Activated CD4-positive, alpha-beta T cell treated with anti-CD3 and anti-CD28 coated beads, Interleukin-2, amount 10 ng/mL, durations not matched to agents 24 days and 14 days (primary cell): ENCODE data around the gene CD79B. TPM values are rescaled to one million over a fixed set of nuclear protein-coding genes. Genes with fewer than 3 reads are reported as not detected.
A peak's percentile ranks its signal among the peaks of the same experiment; 100 is the strongest.

Source experiments
- DNase-seq: peaks from one replicate; pipeline ENCODE4 v3.0.0; 2022
- H3K27ac Mint-ChIP-seq: one replicate; pipeline ENCODE4 v1.8.0; 2022; ENCODE audit warnings: mild to moderate bottlenecking, mixed read lengths
- H3K27me3 Mint-ChIP-seq: one replicate; pipeline ENCODE4 v1.8.0; 2022; ENCODE audit warnings: mixed read lengths
- H3K36me3 Mint-ChIP-seq: one replicate; pipeline ENCODE4 v1.8.0; 2022; ENCODE audit warnings: low read depth, mild to moderate bottlenecking, mixed read lengths
- H3K4me1 Mint-ChIP-seq: one replicate; pipeline ENCODE4 v1.8.0; 2021; ENCODE audit warnings: mixed read lengths
- H3K4me3 Mint-ChIP-seq: one replicate; pipeline ENCODE4 v1.8.0; 2022; ENCODE audit warnings: mild to moderate bottlenecking, moderate library complexity, mixed read lengths
- H3K9me3 Mint-ChIP-seq: one replicate; pipeline ENCODE4 v1.8.0; 2021; ENCODE audit warnings: mixed read lengths
- intact Hi-C: fragments of 100-400 bp; cut with micrococcal nuclease; formaldehyde crosslinking; loops from one replicate; pipeline ENCODE4 v1.15.1; 2023
- total RNA-seq: library from RNA; stranded (reverse); gene quantifications from 2 replicates; pipeline ENCODE4 v1.2.3, GENCODE V29; 2022

CD79B gene
- total RNA-seq, 1 donor from 2014 or later: 29.2 TPM

- intact Hi-C loops: loop anchor here (1.0 to 2.0 kb wide), 5 partner anchors 14 to 187 kb away; partner anchors contain the start of gene CD79B
- H3K4me1 Mint-ChIP-seq: peaks cover 11% of the 10 kb centered on the region
- peak overlapping the region; percentile 74 for H3K27ac Mint-ChIP-seq
- DNase-seq: peak; percentile 90
- H3K36me3 Mint-ChIP-seq: no peaks in the 10 kb centered on the region
- no peaks in the 10 kb centered on the region for H3K9me3 Mint-ChIP-seq
- peak overlapping the region; percentile 71 for H3K4me3 Mint-ChIP-seq
- peaks cover 4% of the 10 kb centered on the region for H3K27me3 Mint-ChIP-seq
These were observed 14.6 kb upstream of the CD79B start for GRCh38 chr17:63946440-63947363.

GRCh38 chr17:63945784-63946439 lies 13.8 kb upstream of the CD79B start:
- Mint-ChIP-seq H3K9me3 (no peaks in the 10 kb centered on the region), H3K4me1 (peaks cover 11% of the 10 kb centered on the region), H3K36me3 (no peaks in the 10 kb centered on the region), H3K27me3 (peaks cover 4% of the 10 kb centered on the region), H3K27ac (no peak overlapping the region), H3K4me3 (peak overlapping the region; percentile 71)
- intact Hi-C loops: loop anchor here (1.0 to 2.0 kb wide), 5 partner anchors 14 to 187 kb away; partner anchors contain the start of gene CD79B
- peak; percentile 64 for DNase-seq

- Mint-ChIP-seq H3K27ac (peak overlapping the region; percentile 78), H3K4me1 (peaks cover 11% of the 10 kb centered on the region), H3K9me3 (no peaks in the 10 kb centered on the region), H3K4me3 (peak overlapping the region; percentile 22), H3K27me3 (peaks cover 4% of the 10 kb centered on the region), H3K36me3 (no peaks in the 10 kb centered on the region)
- intact Hi-C loops: no loop called here
- DNase-seq: no peak
These were observed 12.8 kb upstream of the CD79B start for GRCh38 chr17:63944736-63945499.

- DNase-seq: no peak
- H3K9me3 Mint-ChIP-seq: no peaks in the 10 kb centered on the region
- peaks cover 4% of the 10 kb centered on the region for H3K27me3 Mint-ChIP-seq
- H3K4me3 Mint-ChIP-seq: no peak overlapping the region
- intact Hi-C loops: no loop called here
- no peaks in the 10 kb centered on the region for H3K36me3 Mint-ChIP-seq
- H3K4me1 Mint-ChIP-seq: peaks cover 16% of the 10 kb centered on the region
- peak overlapping the region; percentile 28 for H3K27ac Mint-ChIP-seq
These were observed 11.6 kb upstream of the CD79B start for GRCh38 chr17:63943745-63944144.

GRCh38 chr17:63942309-63942985 lies 10.3 kb upstream of the CD79B start:
- no peak overlapping the region for H3K27ac Mint-ChIP-seq
- DNase-seq: no peak
- intact Hi-C loops: no loop called here
- H3K4me1 Mint-ChIP-seq: peaks cover 20% of the 10 kb centered on the region
- no peaks in the 10 kb centered on the region for H3K36me3 Mint-ChIP-seq
- peaks cover 4% of the 10 kb centered on the region for H3K27me3 Mint-ChIP-seq
- no peaks in the 10 kb centered on the region for H3K9me3 Mint-ChIP-seq
- H3K4me3 Mint-ChIP-seq: no peak overlapping the region

- H3K4me1 Mint-ChIP-seq: peaks cover 20% of the 10 kb centered on the region
These were observed 9.6 kb upstream of the CD79B start for GRCh38 chr17:63941751-63942150.

GRCh38 chr17:63941162-63941561 lies 9.0 kb upstream of the CD79B start:
- peaks cover 4% of the 10 kb centered on the region for H3K27me3 Mint-ChIP-seq
- DNase-seq: no peak
- intact Hi-C loops: no loop called here
- no peak overlapping the region for H3K4me3 Mint-ChIP-seq
- H3K36me3 Mint-ChIP-seq: no peaks in the 10 kb centered on the region
- H3K27ac Mint-ChIP-seq: no peak overlapping the region
- no peaks in the 10 kb centered on the region for H3K9me3 Mint-ChIP-seq
- H3K4me1 Mint-ChIP-seq: peaks cover 15% of the 10 kb centered on the region

More at GRCh38 chr17:63941751-63942150, 9.6 kb upstream of the CD79B start:
- Mint-ChIP-seq H3K27me3 (peaks cover 4% of the 10 kb centered on the region), H3K9me3 (no peaks in the 10 kb centered on the region), H3K27ac (no peak overlapping the region), H3K36me3 (no peaks in the 10 kb centered on the region), H3K4me3 (no peak overlapping the region)
- DNase-seq: no peak
- intact Hi-C loops: no loop called here

GRCh38 chr17:63940584-63940983 lies 8.5 kb upstream of the CD79B start:
- no peak overlapping the region for H3K4me3 Mint-ChIP-seq
- no peaks in the 10 kb centered on the region for H3K36me3 Mint-ChIP-seq
- no peaks in the 10 kb centered on the region for H3K9me3 Mint-ChIP-seq
- no peak overlapping the region for H3K27ac Mint-ChIP-seq
- intact Hi-C loops: no loop called here
- H3K27me3 Mint-ChIP-seq: peaks cover 8% of the 10 kb centered on the region
- H3K4me1 Mint-ChIP-seq: peaks cover 13% of the 10 kb centered on the region
- DNase-seq: no peak

GRCh38 chr17:63939884-63940283 lies 7.8 kb upstream of the CD79B start:
- H3K36me3 Mint-ChIP-seq: no peaks in the 10 kb centered on the region
- H3K27me3 Mint-ChIP-seq: peaks cover 7% of the 10 kb centered on the region
- no peak for DNase-seq
- no peaks in the 10 kb centered on the region for H3K9me3 Mint-ChIP-seq
- intact Hi-C loops: no loop called here
- H3K4me3 Mint-ChIP-seq: no peak overlapping the region
- H3K4me1 Mint-ChIP-seq: peaks cover 10% of the 10 kb centered on the region
- no peak overlapping the region for H3K27ac Mint-ChIP-seq

- Mint-ChIP-seq H3K4me3 (no peak overlapping the region), H3K27me3 (peaks cover 7% of the 10 kb centered on the region), H3K9me3 (no peaks in the 10 kb centered on the region), H3K36me3 (no peaks in the 10 kb centered on the region), H3K4me1 (peaks cover 10% of the 10 kb centered on the region), H3K27ac (no peak overlapping the region)
- intact Hi-C loops: no loop called here
- DNase-seq: no peak
These were observed 7.3 kb upstream of the CD79B start for GRCh38 chr17:63939401-63939800.

- Mint-ChIP-seq H3K36me3 (no peaks in the 10 kb centered on the region), H3K4me1 (peaks cover 9% of the 10 kb centered on the region), H3K9me3 (no peaks in the 10 kb centered on the region), H3K4me3 (no peak overlapping the region), H3K27ac (no peak overlapping the region), H3K27me3 (peaks cover 7% of the 10 kb centered on the region)
- intact Hi-C loops: no loop called here
- DNase-seq: no peak
These were observed 5.8 kb upstream of the CD79B start for GRCh38 chr17:63937920-63938319.

GRCh38 chr17:63937319-63937718 lies 5.2 kb upstream of the CD79B start:
- Mint-ChIP-seq H3K27me3 (peaks cover 5% of the 10 kb centered on the region), H3K27ac (no peak overlapping the region), H3K36me3 (no peaks in the 10 kb centered on the region), H3K9me3 (no peaks in the 10 kb centered on the region), H3K4me1 (peaks cover 13% of the 10 kb centered on the region), H3K4me3 (no peak overlapping the region)
- intact Hi-C loops: no loop called here
- DNase-seq: no peak
